SK-N-MC (cell line): ENCODE results near the gene GYG1.

ENCODE experiments used
- EZH2 ChIP-seq: fragments of 200-600 bp; sonication (generic); IDR thresholded peaks from one replicate; pipeline ENCODE4 v1.6.1; 2017; ENCODE audit warnings: antibody characterized with exemption
- FOXP2 ChIP-seq: optimal IDR thresholded peaks from 2 replicates; pipeline ENCODE3; 2011; ENCODE audit warnings: mild to moderate bottlenecking, moderate library complexity; ENCODE audit not compliant: insufficient read depth; ENCODE audit errors: extremely low read length, control extremely low read depth
- POLR2AphosphoS5 ChIP-seq: IDR thresholded peaks from 2 replicates; pipeline ENCODE4 v1.6.1; 2012; ENCODE audit warnings: mild to moderate bottlenecking, low read depth, low read length, borderline replicate concordance

DNA sequence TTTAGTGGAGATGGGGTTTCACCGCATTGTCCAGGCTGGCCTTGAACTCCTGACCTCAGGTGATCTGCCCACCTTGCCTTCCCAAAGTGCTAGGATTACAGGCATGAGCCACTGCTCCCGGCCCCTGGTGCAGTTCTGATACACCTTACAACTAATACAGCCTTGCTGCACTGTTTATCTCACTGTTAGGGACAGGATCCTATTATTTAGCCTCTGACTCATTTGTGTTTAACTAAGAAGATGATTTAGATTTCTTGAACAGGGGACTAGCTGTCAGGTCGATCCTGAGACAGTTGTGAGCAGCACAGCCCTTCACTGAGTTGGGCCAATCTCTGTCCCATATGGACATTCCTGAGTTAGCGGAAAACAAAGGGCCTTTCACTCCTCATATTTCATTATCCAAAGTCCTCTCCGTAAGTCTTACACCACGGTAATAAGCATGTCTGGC lies 19.2 kb downstream of the GYG1 start:
- TF ChIP-seq POLR2AphosphoS5, result no peak
- no peak for TF ChIP-seq EZH2
- TF ChIP-seq FOXP2, result no peak
